Hepatocyte (in vitro differentiated cells): ENCODE results near the gene ZNF438. TPM values are rescaled to one million over a fixed set of nuclear protein-coding genes. Genes with fewer than 3 reads are reported as not detected.

Experiments used
- DNase-seq: peaks from one replicate; pipeline ENCODE4 v3.0.0-alpha.2; 2016; ENCODE audit warnings: low spot score
- H2AFZ ChIP-seq: fragments of 200-600 bp; sonication (generic); 2 replicates; pipeline ENCODE4 v1.6.0; 2016; ENCODE audit warnings: antibody characterized with exemption, mild to moderate bottlenecking
- H3K27ac ChIP-seq: fragments of 200-600 bp; sonication (generic); 2 replicates; pipeline ENCODE4 v1.5.1; 2016; ENCODE audit warnings: mild to moderate bottlenecking
- H3K27me3 ChIP-seq: fragments of 200-600 bp; sonication (generic); 2 replicates; pipeline ENCODE4 v1.6.1; 2016
- H3K36me3 ChIP-seq: fragments of 200-600 bp; sonication (generic); replicated peaks from 2 replicates; pipeline ENCODE4 v1.5.1; 2016; ENCODE audit warnings: low read depth; ENCODE audit not compliant: insufficient read depth
- H3K4me1 ChIP-seq: fragments of 200-600 bp; sonication (generic); 2 replicates; pipeline ENCODE4 v1.5.1; 2016; ENCODE audit warnings: mild to moderate bottlenecking, moderate library complexity; ENCODE audit not compliant: insufficient read depth
- H3K4me2 ChIP-seq: fragments of 200-600 bp; sonication (generic); 2 replicates; pipeline ENCODE4 v1.6.0; 2016
- H3K4me3 ChIP-seq: fragments of 200-600 bp; sonication (generic); 2 replicates; pipeline ENCODE4 v1.5.1; 2016; ENCODE audit warnings: mild to moderate bottlenecking
- H3K79me2 ChIP-seq: fragments of 200-600 bp; sonication (generic); 2 replicates; pipeline ENCODE4 v1.6.0; 2017; ENCODE audit warnings: mild to moderate bottlenecking
- H3K9me2 ChIP-seq: fragments of 200-600 bp; sonication (generic); replicated peaks from 2 replicates; pipeline ENCODE4 v1.6.0; 2017; ENCODE audit warnings: mild to moderate bottlenecking; ENCODE audit not compliant: insufficient read depth
- H3K9me3 ChIP-seq: fragments of 200-600 bp; sonication (generic); 2 replicates; pipeline ENCODE4 v1.5.1; 2016; ENCODE audit warnings: low read depth, mild to moderate bottlenecking
- H4K20me1 ChIP-seq: fragments of 200-600 bp; sonication (generic); 2 replicates; pipeline ENCODE4 v1.6.0; 2016; ENCODE audit warnings: mild to moderate bottlenecking; ENCODE audit not compliant: insufficient read depth, poor library complexity, severe bottlenecking
- EZH2 ChIP-seq: fragments of 200-600 bp; sonication (generic); IDR thresholded peaks from 2 replicates; pipeline ENCODE4 v1.6.1; 2016; ENCODE audit warnings: antibody characterized with exemption, mild to moderate bottlenecking, borderline replicate concordance
- EZH2phosphoT487 ChIP-seq: fragments of 200-600 bp; sonication (generic); IDR thresholded peaks from one replicate; pipeline ENCODE4 v1.6.1; 2018; ENCODE audit warnings: antibody characterized with exemption, mild to moderate bottlenecking, low read depth, moderate library complexity; ENCODE audit not compliant: unreplicated experiment, severe bottlenecking
- WGBS: methylation state at CpG from one replicate; pipeline ENCODE4 v1.1.6; 2016; ENCODE audit warnings: low lambda C conversion rate; ENCODE audit errors: missing lambda C conversion rate; 5-methylcytosine and 5-hydroxymethylcytosine counted together
- polyA plus RNA-seq: library from polyadenylated mRNA; unstranded; fragments of >200 nt; fragmentation: Nextera tagmentation; extraction: Ambion mirVana; gene quantifications from 2 replicates; pipeline ENCODE4 v1.2.1, GENCODE V29; 2016
- total RNA-seq: library from RNA; depleted of rRNA; stranded (reverse); fragments of >200 nt; gene quantifications from 2 replicates; pipeline ENCODE4 v1.2.3, GENCODE V29; 2014
- TF ChIP-seq, protein P1 (sequence below): fragments of 200-600 bp; sonication (generic); IDR thresholded peaks from 2 replicates; pipeline ENCODE4 v1.5.1; 2016; ENCODE audit warnings: antibody characterized with exemption, mild to moderate bottlenecking; ENCODE audit not compliant: poor library complexity

ZNF438 gene
- total and polyA plus RNA-seq, 2 experiments from 2014 or later, result 2.3 to 5.0 TPM

DNA sequence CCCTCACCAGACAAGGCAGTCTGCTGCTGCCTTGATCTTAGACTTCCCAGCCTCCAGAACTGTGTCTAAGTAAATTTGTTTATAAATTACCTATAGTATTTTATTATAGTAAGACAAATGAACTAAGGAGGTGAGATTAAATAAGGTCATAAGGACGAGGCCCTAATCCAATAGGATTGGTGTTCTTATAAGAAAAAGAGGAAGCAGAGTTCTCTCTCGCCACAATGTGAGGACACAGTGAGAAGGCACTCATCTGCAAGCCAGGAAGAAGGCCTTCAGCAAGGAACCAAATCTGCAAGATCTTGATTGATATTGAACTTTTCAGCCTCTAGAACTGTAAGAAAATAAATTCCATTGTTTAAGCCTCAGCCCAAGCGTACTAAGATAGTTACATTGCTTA, 6.1 kb upstream of the ZNF438 start:
- WGBS, result 91% methylated on average over 3 of the region's 3 CpGs
- TF ChIP-seq, protein P1, sequence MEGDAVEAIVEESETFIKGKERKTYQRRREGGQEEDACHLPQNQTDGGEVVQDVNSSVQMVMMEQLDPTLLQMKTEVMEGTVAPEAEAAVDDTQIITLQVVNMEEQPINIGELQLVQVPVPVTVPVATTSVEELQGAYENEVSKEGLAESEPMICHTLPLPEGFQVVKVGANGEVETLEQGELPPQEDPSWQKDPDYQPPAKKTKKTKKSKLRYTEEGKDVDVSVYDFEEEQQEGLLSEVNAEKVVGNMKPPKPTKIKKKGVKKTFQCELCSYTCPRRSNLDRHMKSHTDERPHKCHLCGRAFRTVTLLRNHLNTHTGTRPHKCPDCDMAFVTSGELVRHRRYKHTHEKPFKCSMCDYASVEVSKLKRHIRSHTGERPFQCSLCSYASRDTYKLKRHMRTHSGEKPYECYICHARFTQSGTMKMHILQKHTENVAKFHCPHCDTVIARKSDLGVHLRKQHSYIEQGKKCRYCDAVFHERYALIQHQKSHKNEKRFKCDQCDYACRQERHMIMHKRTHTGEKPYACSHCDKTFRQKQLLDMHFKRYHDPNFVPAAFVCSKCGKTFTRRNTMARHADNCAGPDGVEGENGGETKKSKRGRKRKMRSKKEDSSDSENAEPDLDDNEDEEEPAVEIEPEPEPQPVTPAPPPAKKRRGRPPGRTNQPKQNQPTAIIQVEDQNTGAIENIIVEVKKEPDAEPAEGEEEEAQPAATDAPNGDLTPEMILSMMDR, result no peak
- TF ChIP-seq EZH2phosphoT487 (no peak), EZH2 (no peak)

DNA sequence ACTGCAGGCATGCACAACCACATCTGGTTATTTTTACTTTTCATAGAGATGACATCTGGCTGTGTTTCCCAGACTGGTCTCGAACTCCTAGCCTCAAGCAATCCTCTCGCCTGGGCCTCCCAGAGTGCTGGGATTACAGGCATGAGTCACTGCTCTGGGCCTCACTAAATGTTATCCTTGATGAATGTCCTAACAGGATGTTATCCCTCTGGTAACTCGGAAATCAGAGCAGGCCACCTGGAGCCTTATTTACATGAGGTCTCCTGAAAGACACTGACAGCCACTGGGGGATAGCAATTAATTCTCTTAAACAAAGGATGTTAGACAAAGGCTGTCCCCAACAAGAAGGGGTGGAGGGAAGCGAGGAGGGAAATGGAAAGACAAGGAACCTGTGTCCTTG, 4.5 kb upstream of the ZNF438 start:
- Histone ChIP-seq H3K27ac (no peak overlapping the region), H2AFZ (no peak overlapping the region), H3K27me3 (no peaks in the 10 kb centered on the region), H4K20me1 (no peaks in the 10 kb centered on the region), H3K4me3 (no peak overlapping the region), H3K36me3 (no peaks in the 10 kb centered on the region), H3K4me1 (peaks cover 7% of the 10 kb centered on the region), H3K9me3 (no peaks in the 10 kb centered on the region), H3K4me2 (no peak overlapping the region), H3K79me2 (no peaks in the 10 kb centered on the region), H3K9me2 (no peaks in the 10 kb centered on the region)
- TF ChIP-seq EZH2phosphoT487 (no peak), EZH2 (no peak)
- TF ChIP-seq, protein P1, result no peak
- 52% methylated on average over 4 of the region's 4 CpGs for WGBS
- no peak for DNase-seq

More for the DNA sequence above, 6.1 kb upstream of the ZNF438 start:
- Histone ChIP-seq H2AFZ (no peak overlapping the region), H3K27me3 (no peaks in the 10 kb centered on the region), H3K4me3 (no peak overlapping the region), H3K4me1 (peaks cover 6% of the 10 kb centered on the region), H3K79me2 (no peaks in the 10 kb centered on the region), H3K9me2 (no peaks in the 10 kb centered on the region), H4K20me1 (no peaks in the 10 kb centered on the region), H3K27ac (no peak overlapping the region), H3K36me3 (no peaks in the 10 kb centered on the region), H3K4me2 (no peak overlapping the region), H3K9me3 (no peaks in the 10 kb centered on the region)
- no peak for DNase-seq

- no peak for TF ChIP-seq EZH2phosphoT487
- TF ChIP-seq, protein P1, result no peak
- no peaks in the 10 kb centered on the region for H3K9me2 ChIP-seq
- H3K79me2 ChIP-seq, result no peaks in the 10 kb centered on the region
- DNase-seq, result no peak
- no peaks in the 10 kb centered on the region for H3K27me3 ChIP-seq
- no peak overlapping the region for H2AFZ ChIP-seq
- no peak overlapping the region for H3K4me2 ChIP-seq
- no peaks in the 10 kb centered on the region for H3K9me3 ChIP-seq
- no peaks in the 10 kb centered on the region for H3K36me3 ChIP-seq
- H3K4me1 ChIP-seq, result peaks cover 14% of the 10 kb centered on the region
- H3K27ac ChIP-seq, result no peak overlapping the region
- H4K20me1 ChIP-seq, result no peaks in the 10 kb centered on the region
- 63% methylated on average over 1 of the region's 1 CpG for WGBS
- no peak overlapping the region for H3K4me3 ChIP-seq
Observed at GRCh38 chr10:31035266-31035798, 3.7 kb upstream of the ZNF438 start.
